ENCODE results near the gene MYO15B.

GRCh38 chr17:75622771-75623273 is 35.2 kb downstream of the MYO15B start:
- TF ChIP-seq EZH2 (IDR thresholded peaks at IDR 0.05; ENCODE audit: borderline replicate concordance) (no peak), CTCF (IDR thresholded peaks at IDR 0.05; ENCODE audit: poor library complexity) (no peak), EZH2phosphoT487 (IDR thresholded peaks at IDR 0.05; ENCODE audit: low read depth, severe bottlenecking, unreplicated experiment) (no peak)
